HS-5 (cell line): ENCODE measurements around the gene KCNJ5.
A peak's percentile ranks its signal among the peaks of the same experiment; 100 is the strongest.

Experiments
- DNase-seq: peaks from one replicate; pipeline ENCODE4 v3.0.0-alpha.2; 2012; ENCODE audit warnings: low read depth

Gene KCNJ5

DNA sequence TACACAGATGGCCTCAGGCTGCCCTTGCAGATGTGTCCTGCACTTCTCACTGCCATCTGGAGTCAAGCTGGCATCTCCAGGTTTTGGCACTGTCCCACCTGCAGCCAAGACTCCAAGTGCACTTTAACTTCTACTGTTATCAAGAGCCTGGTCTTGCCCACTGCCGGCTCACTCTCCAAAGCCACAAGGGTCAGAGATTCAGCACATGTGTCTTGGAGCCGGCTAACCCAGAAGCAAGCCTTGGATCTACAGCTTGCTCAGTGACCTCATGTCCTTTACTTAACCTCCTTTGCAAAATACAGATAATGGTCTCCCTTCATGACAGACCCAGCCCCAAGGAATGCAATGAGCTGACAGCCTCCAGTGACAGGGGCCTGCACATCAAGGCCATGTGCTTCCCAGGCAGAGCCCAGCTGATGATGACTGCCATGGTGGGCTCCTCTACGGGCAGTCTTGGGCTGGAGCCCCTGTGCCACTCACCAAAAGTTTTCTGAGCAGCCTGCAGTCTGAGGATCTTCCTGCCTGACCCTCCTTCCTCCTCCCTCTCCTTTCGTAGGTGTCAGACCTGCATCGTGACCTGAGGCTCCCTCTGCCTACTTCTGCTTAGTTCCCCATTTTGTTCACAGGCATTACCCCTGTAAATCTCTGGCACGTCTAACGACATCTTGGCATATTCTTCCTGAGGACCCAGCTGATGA is 42.5 kb downstream of the KCNJ5 start:
- DNase-seq = no peak

DNA sequence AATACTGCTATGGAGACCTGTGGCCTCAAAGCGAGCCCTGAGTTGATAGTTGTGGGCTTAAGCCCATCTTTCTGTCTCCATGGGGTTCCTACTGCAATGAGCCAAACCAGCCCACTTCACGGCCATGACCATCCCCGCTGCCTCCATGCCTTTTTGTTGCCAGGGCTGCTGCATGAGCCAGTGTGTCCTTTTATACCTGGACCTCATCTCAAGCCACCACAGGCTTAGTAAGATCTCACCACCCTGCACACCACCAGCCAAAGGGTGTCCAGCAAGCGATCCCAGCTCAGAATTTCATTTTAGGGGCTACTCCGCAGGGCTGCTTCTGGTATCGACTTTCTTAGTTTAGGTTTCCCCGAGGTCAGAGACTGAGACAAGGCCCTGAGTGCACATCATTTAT is 43.2 kb downstream of the KCNJ5 start:
- no peak for DNase-seq

DNA sequence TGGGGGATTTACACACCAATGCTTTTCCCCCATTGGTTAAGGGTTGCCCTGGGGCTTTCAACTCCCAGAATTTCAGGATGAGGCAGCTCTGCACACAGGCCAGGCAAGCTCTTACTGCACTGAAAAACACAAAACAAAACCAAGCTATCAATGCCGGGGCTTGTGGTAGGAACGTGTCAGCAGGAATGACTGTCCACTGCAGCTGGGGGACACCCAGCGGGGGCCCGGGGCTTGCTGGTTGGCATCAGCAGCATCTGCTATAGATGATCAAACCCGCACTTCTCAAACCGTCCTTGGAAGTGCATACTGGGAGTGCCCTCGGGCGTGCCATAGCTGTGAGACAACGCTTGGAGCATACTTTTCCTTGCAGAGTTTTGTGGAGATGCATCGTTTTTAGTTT is 43.8 kb downstream of the KCNJ5 start:
- no peak for DNase-seq

DNA sequence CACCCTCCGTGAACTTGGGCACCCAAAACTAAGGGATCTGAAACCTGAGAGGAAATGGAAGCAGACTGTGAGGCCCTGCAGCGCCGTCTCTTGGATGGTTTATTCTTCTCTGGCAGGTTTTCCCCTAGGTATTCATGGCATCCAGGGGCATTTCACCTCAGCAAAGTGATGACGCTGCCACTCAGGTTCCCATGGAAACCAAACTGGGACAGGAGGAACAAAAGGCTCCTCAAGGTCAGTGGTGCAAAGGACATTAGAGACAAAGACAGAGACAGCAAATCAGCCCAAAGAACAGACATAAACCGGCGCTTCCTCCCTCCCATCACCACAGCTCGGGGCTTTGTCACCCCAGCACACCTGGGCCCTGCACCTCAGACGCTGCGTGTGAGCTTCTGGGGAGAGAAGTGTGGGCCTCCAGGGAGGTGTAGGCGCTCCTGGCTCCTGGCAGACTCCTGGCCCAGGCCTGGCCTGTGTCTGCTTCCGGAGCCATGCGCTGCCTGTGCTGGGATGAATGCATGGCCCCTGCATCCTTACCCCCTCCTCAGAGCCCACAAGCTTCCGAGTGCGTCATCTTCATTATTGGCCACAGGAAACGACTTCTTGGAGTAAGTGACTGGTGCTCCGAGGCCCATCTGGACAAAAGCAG is 45.6 kb downstream of the KCNJ5 start:
- no peak for DNase-seq

DNA sequence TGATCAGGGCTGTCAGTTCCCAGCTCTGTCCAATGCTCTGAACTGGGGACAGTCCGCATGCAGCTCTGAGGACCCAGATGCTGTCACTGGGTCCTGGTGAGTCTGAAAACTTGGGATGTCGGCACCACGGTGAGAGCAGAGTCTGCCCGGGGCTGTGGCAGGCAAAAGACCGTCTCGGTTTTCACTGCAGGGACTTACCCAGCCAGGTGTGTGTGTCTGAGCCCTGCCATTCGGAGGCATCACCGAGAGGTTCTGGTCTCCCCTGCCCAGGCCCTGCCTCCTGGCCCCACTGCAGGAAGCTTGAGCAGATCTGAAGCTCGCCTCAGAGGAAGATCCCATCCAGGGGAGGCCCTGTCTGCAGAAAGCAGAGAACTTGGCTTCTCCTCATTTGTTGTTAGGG is 46.3 kb downstream of the KCNJ5 start:
- DNase-seq = no peak

DNA sequence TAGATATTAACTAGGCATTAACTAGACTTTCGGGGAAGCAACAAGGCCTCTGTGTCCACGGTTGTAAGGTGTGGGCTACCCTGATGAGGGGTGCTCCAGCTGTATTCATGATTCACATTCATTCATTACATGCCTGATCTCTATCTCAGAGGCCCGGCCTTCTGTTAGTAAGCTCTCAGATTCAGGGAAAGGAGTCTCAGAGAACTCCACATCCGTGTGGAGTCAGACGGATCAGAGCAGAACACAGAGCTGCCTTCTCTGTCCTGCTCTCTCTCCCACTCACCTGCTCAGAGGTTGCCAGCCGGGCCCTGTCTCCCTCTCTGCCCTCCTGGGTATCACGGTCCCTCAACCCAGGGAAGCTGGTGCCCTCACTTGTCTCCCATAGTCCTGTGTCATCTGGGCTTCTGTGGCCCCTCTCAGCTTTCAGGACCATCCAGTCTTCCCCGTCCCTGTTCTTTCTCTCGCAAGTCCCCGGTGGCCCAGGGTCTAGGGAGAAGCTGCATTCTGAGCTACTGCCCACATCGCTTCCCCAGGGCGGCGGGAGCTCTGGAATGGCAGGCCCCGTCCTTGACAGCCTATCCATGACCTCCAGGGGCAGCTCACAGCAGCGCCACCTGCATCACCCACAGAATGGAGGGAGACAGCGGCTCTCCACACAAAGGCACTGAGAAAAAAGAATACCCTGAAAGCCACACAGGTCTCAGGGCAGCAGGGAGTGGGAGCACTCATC is 47.2 kb downstream of the KCNJ5 start:
- DNase-seq = no peak

DNA sequence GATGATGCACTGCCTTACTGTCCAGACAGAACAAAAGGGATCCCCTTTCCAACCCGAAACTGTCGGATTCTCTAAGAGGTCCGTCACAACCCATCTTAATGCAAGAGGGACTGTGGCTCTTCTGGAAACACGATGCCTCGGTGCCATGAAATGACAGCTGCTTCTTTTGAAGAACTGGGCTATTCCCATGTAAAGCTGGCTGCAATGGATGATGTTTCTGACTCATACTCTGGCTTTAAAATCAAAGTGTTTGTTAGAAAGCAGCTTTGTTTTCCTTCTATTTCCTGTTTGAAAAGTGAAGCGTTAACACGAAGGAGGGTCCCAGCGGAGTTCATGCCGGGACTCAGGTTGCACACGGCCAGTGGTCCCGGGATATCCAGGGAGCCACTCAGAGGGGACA is 48.4 kb downstream of the KCNJ5 start:
- no peak for DNase-seq

DNA sequence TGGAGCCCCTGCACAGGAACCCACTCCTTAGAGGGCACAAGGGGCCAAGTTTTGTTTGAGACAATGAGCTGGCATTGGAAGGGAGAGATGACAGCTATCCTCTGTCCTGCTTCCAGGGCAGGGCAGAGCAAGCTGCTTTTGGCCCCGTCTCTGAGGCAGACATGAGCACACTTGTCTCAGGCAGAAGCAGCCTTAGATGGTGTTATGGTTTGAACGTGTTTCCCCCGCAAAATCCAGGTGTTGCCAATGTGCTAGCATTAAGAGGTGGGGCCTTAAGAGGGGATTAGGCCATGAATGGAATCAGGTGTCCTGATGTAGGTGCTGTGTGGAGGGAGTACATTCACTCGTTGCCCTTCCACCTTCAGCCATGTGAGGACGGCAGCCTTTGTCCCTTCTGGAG is 49.0 kb downstream of the KCNJ5 start:
- DNase-seq = no peak

DNA sequence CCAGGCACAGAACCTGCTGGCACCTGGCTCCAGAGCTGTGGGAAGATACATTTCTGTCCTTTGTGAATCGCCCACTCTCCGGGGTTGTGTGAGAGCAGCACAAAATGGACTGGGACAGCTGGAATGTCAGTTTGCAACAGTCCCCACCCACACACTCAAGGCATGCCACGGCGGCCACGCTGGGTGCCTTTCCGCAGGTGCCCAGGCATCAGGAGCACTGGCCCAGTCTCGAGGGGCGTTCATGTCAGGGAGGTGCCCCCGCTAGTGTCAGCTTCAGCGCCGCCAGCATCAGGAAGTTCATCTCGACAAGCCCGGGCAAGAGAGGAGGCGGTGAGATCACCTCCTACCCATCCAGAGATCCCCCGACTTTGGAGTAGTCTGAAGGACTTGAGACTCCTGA is 49.4 kb downstream of the KCNJ5 start:
- DNase-seq = no peak

DNA sequence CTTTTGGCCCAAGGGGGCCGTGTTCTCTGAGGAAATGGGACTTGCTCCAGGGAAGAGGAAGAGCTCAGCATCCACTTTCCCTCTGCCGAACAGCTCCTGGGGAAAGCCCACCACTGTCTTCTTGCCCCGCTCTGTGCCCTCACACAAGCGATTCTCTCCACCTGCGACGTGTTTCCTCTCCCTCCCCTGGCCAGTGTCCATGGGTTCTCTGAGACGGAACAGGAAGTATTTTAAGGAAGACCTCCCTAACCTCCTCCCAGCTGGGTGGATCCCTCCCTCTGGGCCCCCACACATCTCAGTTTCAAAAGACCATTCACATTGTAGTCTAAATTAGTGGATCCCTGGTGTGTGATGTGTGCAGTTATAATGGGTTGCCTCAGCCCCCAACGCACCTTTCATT is 50.0 kb downstream of the KCNJ5 start:
- DNase-seq = no peak

DNA sequence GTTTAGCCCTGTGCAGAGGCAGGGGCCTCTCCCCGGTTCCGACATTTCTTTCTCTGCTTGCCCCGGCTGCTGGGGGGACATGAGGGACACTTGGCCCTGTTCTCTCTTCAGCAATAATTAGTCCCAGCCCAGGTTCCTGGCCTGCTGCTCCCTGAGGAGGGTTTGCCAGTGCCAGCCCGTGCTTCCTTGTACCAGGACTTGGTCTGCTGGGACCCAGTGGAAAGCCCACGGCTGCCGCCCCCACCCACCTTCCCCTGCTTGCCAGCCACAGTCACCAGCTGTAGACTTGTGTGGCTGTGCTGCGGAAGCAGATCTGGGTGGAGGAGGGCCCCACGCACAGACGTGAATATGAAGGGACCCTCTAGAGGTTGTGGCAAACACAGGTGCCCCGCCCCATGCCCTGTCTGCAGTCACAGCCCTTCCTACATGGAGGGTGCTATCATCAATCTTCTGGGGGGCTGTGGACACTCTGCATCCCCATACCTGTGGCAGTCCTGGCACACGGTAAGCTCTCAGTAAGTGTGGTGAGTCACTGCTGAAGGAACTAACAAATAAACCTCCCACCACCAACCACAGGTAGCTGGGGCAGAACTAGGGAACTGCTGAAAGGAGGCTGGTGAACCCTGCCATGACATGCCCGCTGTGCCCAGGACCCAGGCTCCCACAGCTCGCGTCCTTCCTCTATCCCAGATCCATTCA is 50.6 kb downstream of the KCNJ5 start:
- no peak for DNase-seq

DNA sequence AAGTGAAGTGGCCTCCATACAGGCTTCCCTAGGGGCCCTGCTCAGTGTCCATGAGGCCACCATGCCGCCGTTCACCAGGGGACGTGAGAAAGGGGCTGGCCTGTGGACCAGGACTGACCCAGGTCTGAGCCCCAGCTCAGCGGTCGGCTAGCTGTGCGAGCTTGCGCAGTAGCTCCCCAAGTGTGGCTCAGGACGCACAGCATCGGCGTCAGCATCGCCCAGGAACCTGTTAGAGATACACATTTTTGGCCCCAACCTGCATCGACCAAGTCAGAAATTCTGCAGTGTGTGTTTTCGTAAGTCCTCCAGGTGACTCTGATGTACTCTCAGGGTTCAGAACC is 51.1 kb downstream of the KCNJ5 start:
- no peak for DNase-seq

DNA sequence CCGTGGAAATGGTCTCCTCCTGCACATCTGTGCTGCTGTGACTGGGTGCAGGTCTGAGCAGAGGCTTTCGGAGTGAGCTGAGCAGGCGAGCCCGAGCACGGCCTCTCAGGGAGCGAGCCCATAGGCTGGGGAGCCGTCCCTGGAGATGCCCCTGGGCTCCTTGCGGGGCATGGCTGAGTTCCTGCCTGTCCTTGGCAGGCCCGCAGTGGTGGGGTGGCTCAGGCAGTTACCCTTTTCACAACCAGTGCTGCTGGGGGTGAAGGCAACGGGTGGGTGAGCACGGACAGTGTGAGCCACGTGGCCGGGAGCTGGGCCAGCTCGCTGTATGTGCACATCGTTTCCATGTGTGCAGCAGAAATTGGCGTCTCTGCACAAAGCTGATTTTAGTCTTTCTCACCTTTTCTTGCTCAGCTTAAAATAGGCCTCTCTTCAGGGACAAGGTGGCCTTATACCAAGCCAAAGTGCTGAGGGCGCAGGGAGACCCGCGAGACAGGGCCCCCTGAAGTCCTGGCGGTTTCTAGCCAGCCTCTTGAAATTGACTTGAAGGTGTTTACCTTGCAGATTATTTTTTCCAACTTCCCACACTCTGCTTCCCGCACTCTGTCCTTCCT is 51.8 kb downstream of the KCNJ5 start, which contains the start of gene TP53AIP1:
Gene TP53AIP1, minus strand, starts transcription at position 55 of the 611 bp plus-strand sequence. CDS start 5,053 bp downstream, outside the sequence.
- no peak for DNase-seq

DNA sequence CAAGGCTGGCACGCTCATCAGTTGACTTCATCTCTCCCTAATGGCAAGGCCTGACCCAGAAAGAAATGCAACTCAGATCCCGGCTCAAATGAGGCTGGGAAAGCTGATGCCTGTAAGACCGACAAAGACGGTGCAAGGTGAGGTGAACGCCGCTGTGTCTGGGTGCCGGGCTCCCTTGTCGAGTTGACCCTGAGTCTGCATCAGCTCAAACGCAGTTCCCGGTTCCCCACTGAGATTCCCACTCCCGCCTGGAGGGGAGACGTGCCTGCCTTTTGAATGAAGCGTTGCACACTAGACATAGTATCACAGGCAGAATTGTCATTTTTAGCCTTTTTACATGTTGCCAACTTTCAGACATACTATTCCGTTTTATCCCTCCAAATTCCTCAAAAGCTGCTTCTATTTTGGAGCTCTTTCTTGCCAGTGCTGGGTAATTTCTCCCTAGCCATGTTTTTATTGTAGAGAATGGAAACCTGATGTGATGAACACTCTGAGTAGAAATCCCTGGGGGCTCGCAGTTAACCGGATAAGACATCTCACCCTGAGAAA is 52.3 kb downstream of the KCNJ5 start:
- DNase-seq = no peak

DNA sequence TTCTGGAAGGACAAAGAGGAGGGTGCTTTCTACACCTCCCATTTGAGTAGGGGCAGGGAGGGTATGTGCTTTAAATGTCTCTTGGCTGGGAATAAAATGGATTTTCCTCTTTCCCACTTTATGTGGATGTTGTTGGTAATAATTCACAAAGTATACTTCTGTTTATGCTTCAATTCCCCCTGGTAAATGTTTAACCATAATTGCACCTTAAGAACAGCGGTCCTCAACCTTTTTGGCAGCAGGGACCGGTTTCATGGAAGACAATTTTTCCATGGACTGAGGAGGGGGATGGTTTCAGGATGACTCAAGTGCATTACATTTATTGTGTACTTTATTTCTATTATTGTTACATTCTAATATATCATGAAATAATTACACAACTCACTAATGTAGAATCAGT is 55.5 kb downstream of the KCNJ5 start:
- no peak for DNase-seq

DNA sequence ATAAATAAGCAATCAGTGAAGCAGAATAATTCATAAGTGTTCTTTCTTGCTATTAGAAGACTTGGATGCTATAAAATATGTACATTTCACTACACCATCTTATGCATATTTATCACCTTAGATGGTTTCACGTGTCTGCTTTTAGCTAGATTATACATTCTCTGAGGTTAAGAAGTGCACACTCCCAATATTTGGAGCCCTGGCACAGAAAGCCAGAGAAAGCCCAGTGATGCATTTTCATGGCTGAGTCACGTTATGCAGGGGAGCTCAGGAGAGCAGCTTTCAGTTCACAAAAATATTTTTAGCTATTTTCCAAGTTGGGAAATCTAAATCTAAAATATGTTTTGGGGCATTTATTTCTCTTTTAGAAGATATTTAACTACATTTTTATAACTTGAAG is 56.6 kb downstream of the KCNJ5 start:
- no peak for DNase-seq

DNA sequence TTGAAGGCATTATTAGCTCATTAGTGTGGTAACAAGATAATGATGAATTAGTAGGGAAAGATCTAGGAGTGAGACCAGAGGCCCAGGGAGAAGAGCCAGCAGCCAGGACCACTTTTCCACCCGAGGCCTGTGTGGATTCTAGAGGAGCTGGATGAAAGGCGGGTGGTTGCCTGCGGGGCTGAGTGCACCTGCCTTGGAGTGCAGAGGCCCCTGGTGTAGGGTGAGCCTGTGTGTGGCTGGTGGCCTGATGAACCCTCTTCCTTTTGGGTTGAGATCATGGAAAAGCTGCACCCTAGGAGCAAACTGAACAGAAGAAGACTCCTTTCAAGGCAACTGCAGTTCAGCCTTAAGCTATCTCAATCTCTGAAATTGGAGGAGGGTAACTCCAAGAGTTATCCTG is 57.4 kb downstream of the KCNJ5 start:
- no peak for DNase-seq

DNA sequence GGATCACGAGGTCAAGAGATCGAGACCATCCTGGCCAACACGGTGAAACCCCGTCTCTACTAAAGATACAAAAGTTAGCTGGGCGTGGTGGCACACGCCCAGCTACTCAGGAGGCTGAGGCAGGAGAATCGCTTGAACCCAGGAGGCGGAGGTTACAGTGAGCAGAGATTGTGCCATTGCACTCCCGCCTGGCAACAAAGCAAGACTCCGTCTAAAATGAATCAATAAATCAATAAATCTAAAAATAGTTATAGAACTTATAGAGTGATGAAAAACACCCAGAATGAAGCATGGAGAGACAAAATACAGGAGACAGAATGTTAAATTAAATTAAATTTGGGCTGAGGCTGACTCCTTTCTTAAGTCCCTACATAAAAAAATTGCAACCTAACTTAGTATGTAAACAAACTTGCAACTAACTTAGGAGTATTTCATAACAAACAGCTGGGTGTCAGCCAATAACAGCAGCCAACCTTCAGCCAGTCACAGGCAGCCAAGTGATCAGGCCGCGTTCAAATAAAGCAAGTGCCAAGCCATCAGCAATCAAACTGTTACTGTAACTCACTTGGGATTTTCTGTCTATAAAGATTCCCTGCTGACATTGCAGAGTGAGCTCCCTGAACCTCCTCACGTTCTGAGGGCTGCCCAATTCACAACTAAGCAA is 58.8 kb downstream of the KCNJ5 start:
- DNase-seq = no peak

DNA sequence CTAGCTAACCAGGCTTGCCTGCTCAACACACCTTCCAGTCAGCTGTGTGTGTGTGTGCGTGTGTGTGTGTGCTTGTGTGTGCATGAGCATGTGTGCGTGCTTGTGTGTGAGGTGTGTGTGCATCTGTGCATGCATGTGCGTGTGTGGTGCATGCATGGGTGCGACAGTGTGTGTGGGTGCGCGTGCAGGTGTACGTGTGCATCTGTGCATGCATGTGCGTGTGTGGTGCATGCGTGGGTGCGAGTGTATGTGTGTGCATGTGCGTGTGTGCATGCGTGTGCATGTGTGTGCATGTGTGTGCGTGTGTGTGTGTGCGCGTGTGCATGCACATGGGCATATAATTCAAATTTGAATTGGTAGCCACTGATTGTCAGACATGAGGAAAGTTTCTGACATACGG is 62.0 kb downstream of the KCNJ5 start:
- no peak for DNase-seq

DNA sequence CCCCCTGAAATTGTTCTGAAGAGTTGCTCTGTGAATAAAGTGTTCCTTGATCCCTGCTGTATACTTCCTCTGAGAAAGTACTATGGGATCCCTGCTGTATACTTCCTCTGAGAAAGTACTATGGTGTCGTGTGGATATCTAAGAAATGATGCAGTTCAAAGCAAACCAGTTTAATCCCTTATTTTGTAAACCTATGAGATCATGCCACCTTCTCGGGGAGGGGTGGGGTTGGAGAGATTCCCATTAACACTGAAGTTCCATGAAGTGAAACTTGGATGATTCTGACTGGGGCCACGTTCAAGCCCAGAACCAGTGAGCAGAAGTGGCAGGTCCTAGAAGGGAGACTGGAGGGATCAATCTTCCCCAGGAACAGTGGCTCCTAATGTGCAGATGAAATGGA is 64.5 kb downstream of the KCNJ5 start:
- no peak for DNase-seq

DNA sequence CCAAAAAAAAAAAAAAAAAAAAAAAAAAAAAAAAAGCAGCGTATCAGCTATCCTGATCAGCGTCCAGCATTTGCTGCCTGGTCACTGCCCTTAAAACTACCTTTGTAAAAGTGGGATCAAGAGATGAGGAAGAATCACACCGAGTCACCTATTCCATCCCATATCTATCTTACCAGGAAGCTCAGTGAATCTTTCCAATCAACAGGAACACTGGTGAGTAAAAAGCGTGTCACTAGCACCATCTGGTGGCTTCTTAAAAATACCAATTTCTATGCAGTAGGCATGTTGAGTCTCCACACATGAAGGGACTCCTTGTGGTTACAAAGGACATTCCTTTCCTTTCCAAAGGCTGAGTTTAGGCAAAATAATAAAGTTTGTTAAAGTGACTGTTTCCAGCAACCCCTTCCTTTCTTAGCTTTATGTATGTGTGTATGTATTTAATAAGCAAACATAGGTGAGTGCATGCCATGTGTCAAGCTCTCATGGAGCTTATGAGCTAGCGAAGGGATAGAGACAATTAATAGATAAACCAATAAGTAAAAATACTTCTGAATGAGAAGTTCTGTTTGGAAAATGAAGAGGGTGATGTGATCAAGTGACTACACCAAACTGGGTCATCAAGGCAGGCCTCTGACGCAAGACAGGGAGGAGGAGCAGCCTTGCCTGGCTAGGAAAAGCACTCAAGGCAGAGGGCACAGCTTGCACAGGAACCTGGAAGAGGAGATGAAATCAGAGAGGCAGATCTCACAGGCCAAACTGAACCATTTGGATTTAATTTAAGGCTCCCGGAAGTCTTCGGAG is 65.4 kb downstream of the KCNJ5 start:
- DNase-seq = peak; percentile 53
